ENCODE results near the gene NEK8.
"Not testable (repeated sequence)": the region's sequence is repeated elsewhere in the genome, so short reads cannot be mapped to it uniquely, and the experiment has no call there.

Gene NEK8

DNA sequence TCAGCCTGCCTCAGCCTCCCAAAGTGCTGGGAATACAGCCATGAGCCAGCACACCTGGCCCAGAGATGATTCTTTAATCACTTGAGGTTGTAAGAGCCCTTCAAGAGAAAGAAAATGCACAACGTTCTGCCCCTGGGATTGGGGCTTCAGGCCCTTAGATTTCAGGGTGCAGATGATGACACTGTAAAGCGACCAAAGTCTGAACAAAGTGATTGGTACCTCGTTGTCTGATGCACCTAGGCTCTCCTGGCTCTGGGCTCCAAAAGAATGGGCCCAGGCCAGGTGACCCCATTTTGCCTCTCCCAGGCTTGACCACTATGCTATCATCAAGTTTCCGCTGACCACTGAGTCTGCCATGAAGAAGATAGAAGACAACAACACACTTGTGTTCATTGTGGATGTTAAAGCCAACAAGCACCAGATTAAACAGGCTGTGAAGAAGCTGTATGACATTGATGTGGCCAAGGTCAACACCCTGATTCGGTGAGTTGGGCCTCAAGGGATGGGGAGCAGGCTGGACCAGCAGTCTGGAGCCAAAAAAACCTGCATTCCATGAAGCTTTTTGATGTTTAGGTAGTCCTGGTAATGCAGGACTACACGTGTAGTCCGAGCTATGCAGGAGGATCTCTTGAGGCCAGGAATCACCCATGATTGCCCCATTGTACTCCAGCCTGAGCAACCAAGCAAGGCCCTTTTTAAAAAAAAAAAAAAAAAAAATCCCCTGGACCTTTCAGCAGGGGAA is 6.0 kb upstream of the NEK8 start:
- Histone ChIP-seq H3K4me1 (ENCODE audit: insufficient read depth, low read length, severe bottlenecking) (peaks cover 66% of the 10 kb centered on the region), H3K9me3 (ENCODE audit: low read length) (no peaks in the 10 kb centered on the region), H3K79me2 (ENCODE audit: insufficient read depth, low read length) (peaks cover 18% of the 10 kb centered on the region), H3K4me3 (ENCODE audit: low read depth, low read length, poor library complexity, severe bottlenecking) (peak overlapping the region; percentile 97), H3K9ac (ENCODE audit: low read length) (peak overlapping the region; percentile 41; the same call in 1 of the 2 replicates), H4K20me1 (ENCODE audit: insufficient read depth, low read length) (no peaks in the 10 kb centered on the region), H3K27ac (ENCODE audit: low read depth, low read length, poor library complexity, severe bottlenecking) (peak overlapping the region; percentile 91), H3K4me2 (ENCODE audit: low read length) (peak overlapping the region; percentile 94), H2AFZ (ENCODE audit: low read length) (no peak overlapping the region), H3K9me2 (ENCODE audit: low read depth, low read length) (no peaks in the 10 kb centered on the region), H3F3A (ENCODE audit: insufficient read depth, low read length) (peaks cover 20% of the 10 kb centered on the region), H3K27me3 (ENCODE audit: insufficient read depth, low read length) (no peaks in the 10 kb centered on the region), H3K36me3 (ENCODE audit: insufficient read depth, low read length) (peaks cover 56% of the 10 kb centered on the region)
- TF ChIP-seq, protein P1, sequence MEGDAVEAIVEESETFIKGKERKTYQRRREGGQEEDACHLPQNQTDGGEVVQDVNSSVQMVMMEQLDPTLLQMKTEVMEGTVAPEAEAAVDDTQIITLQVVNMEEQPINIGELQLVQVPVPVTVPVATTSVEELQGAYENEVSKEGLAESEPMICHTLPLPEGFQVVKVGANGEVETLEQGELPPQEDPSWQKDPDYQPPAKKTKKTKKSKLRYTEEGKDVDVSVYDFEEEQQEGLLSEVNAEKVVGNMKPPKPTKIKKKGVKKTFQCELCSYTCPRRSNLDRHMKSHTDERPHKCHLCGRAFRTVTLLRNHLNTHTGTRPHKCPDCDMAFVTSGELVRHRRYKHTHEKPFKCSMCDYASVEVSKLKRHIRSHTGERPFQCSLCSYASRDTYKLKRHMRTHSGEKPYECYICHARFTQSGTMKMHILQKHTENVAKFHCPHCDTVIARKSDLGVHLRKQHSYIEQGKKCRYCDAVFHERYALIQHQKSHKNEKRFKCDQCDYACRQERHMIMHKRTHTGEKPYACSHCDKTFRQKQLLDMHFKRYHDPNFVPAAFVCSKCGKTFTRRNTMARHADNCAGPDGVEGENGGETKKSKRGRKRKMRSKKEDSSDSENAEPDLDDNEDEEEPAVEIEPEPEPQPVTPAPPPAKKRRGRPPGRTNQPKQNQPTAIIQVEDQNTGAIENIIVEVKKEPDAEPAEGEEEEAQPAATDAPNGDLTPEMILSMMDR (IDR thresholded peaks at IDR 0.05; ENCODE audit: low read length), result no peak
- no peak for TF ChIP-seq EZH2 (IDR thresholded peaks at IDR 0.05; ENCODE audit: borderline replicate concordance, low read length)

DNA sequence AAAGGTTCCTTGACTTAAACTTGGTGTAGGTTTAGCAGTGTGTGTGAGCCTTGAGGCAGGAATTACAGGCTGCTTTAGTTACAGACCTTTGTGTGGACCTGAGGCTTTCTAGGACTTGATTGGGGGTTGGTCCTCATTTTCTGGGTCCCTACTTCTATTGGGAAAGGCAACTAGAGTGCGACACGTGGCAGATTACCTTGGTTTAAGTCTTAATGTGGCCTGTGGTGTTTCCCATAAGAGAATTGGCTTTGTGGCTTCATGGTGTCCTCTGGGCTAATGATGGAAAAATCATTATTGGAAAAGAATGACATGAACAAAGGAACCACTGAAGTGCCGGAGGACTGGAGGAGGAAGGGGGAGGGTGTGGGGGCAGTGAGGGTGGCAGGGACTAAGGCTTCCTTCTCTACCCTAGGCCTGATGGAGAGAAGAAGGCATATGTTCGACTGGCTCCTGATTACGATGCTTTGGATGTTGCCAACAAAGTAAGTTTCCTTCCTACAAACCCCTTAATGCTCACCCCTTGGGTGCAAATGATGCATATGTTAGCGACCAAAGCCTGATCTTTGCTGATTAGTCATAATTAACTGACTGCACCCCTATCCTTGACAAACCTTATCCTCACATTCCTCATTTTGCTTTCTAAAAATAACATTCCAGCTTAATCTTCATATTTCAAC is 5.3 kb upstream of the NEK8 start:
- H4K20me1 ChIP-seq (ENCODE audit: insufficient read depth, low read length), result no peaks in the 10 kb centered on the region
- peaks cover 18% of the 10 kb centered on the region for H3K79me2 ChIP-seq (ENCODE audit: insufficient read depth, low read length)
- H3K4me1 ChIP-seq (ENCODE audit: insufficient read depth, low read length, severe bottlenecking), result peaks cover 67% of the 10 kb centered on the region
- peak overlapping the region; percentile 94 for H3K4me2 ChIP-seq (ENCODE audit: low read length)
- no peak overlapping the region for H2AFZ ChIP-seq (ENCODE audit: low read length)
- peaks cover 20% of the 10 kb centered on the region for H3F3A ChIP-seq (ENCODE audit: insufficient read depth, low read length)
- H3K9me2 ChIP-seq (ENCODE audit: low read depth, low read length), result no peaks in the 10 kb centered on the region
- H3K4me3 ChIP-seq (ENCODE audit: low read depth, low read length, poor library complexity, severe bottlenecking), result peak overlapping the region; percentile 97
- H3K9me3 ChIP-seq (ENCODE audit: low read length), result no peaks in the 10 kb centered on the region
- no peaks in the 10 kb centered on the region for H3K27me3 ChIP-seq (ENCODE audit: insufficient read depth, low read length)
- H3K36me3 ChIP-seq (ENCODE audit: insufficient read depth, low read length), result peaks cover 56% of the 10 kb centered on the region
- TF ChIP-seq, protein P1 (IDR thresholded peaks at IDR 0.05; ENCODE audit: low read length), result no peak
- TF ChIP-seq EZH2 (IDR thresholded peaks at IDR 0.05; ENCODE audit: borderline replicate concordance, low read length), result no peak
- H3K9ac ChIP-seq (ENCODE audit: low read length), result no peak overlapping the region; the same call in 1 of the 2 replicates
- H3K27ac ChIP-seq (ENCODE audit: low read depth, low read length, poor library complexity, severe bottlenecking), result peak overlapping the region; percentile 91

DNA sequence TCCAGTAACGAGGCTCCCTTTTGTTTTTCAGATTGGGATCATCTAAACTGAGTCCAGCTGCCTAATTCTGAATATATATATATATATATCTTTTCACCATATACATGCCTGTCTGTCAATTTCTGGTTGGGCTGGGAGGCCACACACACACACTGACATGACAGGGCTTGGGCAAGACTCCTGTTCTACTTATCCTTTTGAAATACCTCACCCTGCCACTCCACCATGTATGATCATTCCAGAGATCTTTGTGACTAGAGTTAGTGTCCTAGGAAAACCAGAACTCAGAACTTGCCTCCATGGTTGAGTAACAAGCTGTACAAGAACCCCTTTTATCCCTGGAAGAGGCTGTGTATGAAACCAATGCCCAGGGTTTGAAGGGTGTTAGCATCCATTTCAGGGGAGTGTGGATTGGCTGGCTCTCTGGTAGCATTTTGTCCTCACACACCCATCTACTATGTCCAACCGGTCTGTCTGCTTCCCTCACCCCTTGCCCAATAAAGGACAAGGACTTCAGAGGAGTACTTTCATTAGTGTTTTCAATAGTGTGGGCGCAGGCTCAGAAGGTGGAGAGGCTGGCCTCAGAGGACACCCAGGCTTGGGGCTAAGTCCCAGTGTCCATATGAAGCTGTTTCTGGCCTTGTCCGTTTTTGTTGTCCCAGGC is 4.6 kb upstream of the NEK8 start:
- H3K4me3 ChIP-seq (ENCODE audit: low read depth, low read length, poor library complexity, severe bottlenecking), result peak overlapping the region; percentile 66

More for the DNA sequence above, 4.6 kb upstream of the NEK8 start:
- H3K27me3 ChIP-seq (ENCODE audit: insufficient read depth, low read length); H2AFZ ChIP-seq (ENCODE audit: low read length); H3K9me2 ChIP-seq (ENCODE audit: low read depth, low read length); H3K9ac ChIP-seq (ENCODE audit: low read length); H3K9me3 ChIP-seq (ENCODE audit: low read length); H4K20me1 ChIP-seq (ENCODE audit: insufficient read depth, low read length): not testable (repeated sequence)
- Histone ChIP-seq H3K4me1 (ENCODE audit: insufficient read depth, low read length, severe bottlenecking) (peaks cover 64% of the 10 kb centered on the region), H3K79me2 (ENCODE audit: insufficient read depth, low read length) (peaks cover 18% of the 10 kb centered on the region), H3K4me2 (ENCODE audit: low read length) (peak overlapping the region; percentile 87; the same call in 1 of the 2 replicates), H3F3A (ENCODE audit: insufficient read depth, low read length) (peaks cover 20% of the 10 kb centered on the region), H3K27ac (ENCODE audit: low read depth, low read length, poor library complexity, severe bottlenecking) (peak overlapping the region; percentile 89), H3K36me3 (ENCODE audit: insufficient read depth, low read length) (peaks cover 56% of the 10 kb centered on the region)

Measured in OCI-LY1 (cell line).